ENCODE results near the gene TMEM242. TPM values are rescaled to one million over a fixed set of nuclear protein-coding genes. Genes with fewer than 3 reads are reported as not detected.
A peak's percentile ranks its signal among the peaks of the same experiment; 100 is the strongest.

Gene TMEM242
- total and polyA plus RNA-seq, 10 of the 15 experiments (the other 5 are each of a cell fraction or from before 2014, with no cell fraction given) = 2.8 to 9.8 (median 5.5) TPM

DNA sequence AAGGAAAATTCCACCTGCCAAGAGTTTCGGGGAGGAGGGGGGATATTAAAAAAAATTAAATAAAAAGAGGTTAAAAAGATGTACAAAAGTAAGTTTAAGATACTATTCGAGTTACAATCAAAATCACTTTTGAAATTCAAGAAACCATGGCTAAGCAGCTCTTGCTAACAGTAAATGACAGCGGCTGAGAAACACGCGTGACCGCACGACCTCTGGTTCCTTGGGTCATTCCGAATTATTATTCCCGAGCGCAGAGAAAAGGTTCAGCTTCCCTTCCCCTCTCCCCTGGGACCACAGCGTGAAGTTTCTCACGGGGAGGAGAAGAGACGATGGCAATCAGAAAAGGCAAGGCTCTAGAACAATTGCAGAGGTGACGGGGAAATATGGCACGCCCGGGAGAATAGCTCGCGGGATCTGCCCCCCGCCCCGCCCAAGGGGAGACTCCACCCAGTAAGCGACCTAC, 496 bp downstream of the TMEM242 start:
- Histone ChIP-seq H3K9ac (ENCODE audit: control insufficient read depth, insufficient read depth, low read length) (peak overlapping the region; percentile 63), H3K9me3 (replicated peaks; ENCODE audit: control insufficient read depth, insufficient read depth, low read length) (no peaks in the 10 kb centered on the region), H3K4me2 (ENCODE audit: control insufficient read depth, insufficient read depth) (peak overlapping the region; percentile 100), H2AFZ (ENCODE audit: control insufficient read depth, low read depth, low read length) (peak overlapping the region; percentile 98), H3K4me1 (ENCODE audit: control insufficient read depth, insufficient read depth, low read length) (peaks cover 9% of the 10 kb centered on the region), H3K27me3 (replicated peaks in 1 of 2; ENCODE audit: control insufficient read depth in 2 of 2, insufficient read depth in 2 of 2, low read length in 1 of 2) (no peaks in the 10 kb centered on the region), H3K79me2 (ENCODE audit: control insufficient read depth, insufficient read depth, low read length) (no peaks in the 10 kb centered on the region), H4K20me1 (ENCODE audit: control insufficient read depth, insufficient read depth) (no peaks in the 10 kb centered on the region), H3K4me3 (peak overlapping the region; percentile 86), H3K27ac (ENCODE audit: control insufficient read depth, insufficient read depth) (peak overlapping the region; percentile 49), H3K36me3 (ENCODE audit: control insufficient read depth in 2 of 2, insufficient read depth in 2 of 2, low read length in 1 of 2) (0 out of 4 replicates have a peak, but pooled peaks cover 0 to 3% of the 10 kb centered on the region in 2 experiments)
- TF ChIP-seq NR2F1 (conservative IDR thresholded peaks at IDR 0.05) (0 out of 2 replicates have a peak, but pooled peaks have one; percentile 52), MEF2B (IDR thresholded peaks at IDR 0.05; ENCODE audit: partially characterized antibody, poor library complexity, severe bottlenecking) (peak; percentile 82), ETV6 (conservative IDR thresholded peaks at IDR 0.05 in 1 of 2, IDR thresholded peaks at IDR 0.05 in 1 of 2; ENCODE audit: borderline replicate concordance in 1 of 2, low read depth in 1 of 2) (no peak), ZNF622 (IDR thresholded peaks at IDR 0.05) (no peak)
- POLR2A ChIA-PET = interaction anchor here (0.6 to 2.0 kb wide), 7 partner anchors 57 to 247 kb away, joined by 3 to 7 read pairs (median 3); no protein-coding TSS in a partner anchor
- in situ Hi-C loops (cut with MboI) (loop anchor here (5.0 kb wide), 2 partner anchors 139 to 349 kb away; no protein-coding TSS in a partner anchor), intact Hi-C loops (cut with micrococcal nuclease; ENCODE audit: unreplicated experiment) (loop anchor here (2.0 to 5.0 kb wide), 6 partner anchors 46 to 344 kb away; partner anchors contain the start of gene ZDHHC14)
- RAD21 ChIA-PET (ENCODE audit: unreplicated experiment) = interaction anchor here (0.7 to 6.3 kb wide), 11 partner anchors 8 to 344 kb away, joined by 3 to 78 read pairs (median 7); no protein-coding TSS in a partner anchor
- no TSS peak for BruUV-seq (replicated peaks)
- 6% methylated on average over 20 of the region's 21 CpGs for WGBS (ENCODE audit: insufficient coverage, insufficient replicate concordance, low lambda C conversion rate, missing lambda C conversion rate)
- FAIRE-seq = no peak
- SMC1A ChIA-PET (ENCODE audit: uncharacterized antibody, unreplicated experiment) = interaction anchor here (0.8 to 5.9 kb wide), 20 partner anchors 8 to 485 kb away, joined by 3 to 60 read pairs (median 5); no protein-coding TSS in a partner anchor
- CTCF ChIA-PET = interaction anchor here (0.6 to 8.8 kb wide), 20 partner anchors 7 to 550 kb away, joined by 3 to 104 read pairs (median 4); no protein-coding TSS in a partner anchor
- ATAC-seq = peak; percentile 95
- DNase-seq (ENCODE audit: low read depth, low spot score) = no peak
